Smooth muscle cell (in vitro differentiated cells): Measurements from ENCODE around the gene TREML4. TPM values are rescaled to one million over a fixed set of nuclear protein-coding genes. Genes with fewer than 3 reads are reported as not detected.
"Not testable (repeated sequence)": the region's sequence is repeated elsewhere in the genome, so short reads cannot be mapped to it uniquely, and the experiment has no call there.

ENCODE experiments used
- DNase-seq: peaks from one replicate; lab custom pipeline; 2025; ENCODE audit not compliant: unreplicated experiment; lab: John Stamatoyannopoulos, UW
- H2AFZ ChIP-seq: fragments of 200-600 bp; sonication (generic); 2 replicates; pipeline ENCODE4 v1.6.0; 2016; ENCODE audit warnings: antibody characterized with exemption, low read depth, mild to moderate bottlenecking
- H3F3A ChIP-seq: fragments of 200-600 bp; sonication (generic); 2 replicates; pipeline ENCODE4 v1.6.0; 2017; ENCODE audit warnings: antibody characterized with exemption, low read depth
- H3K27ac ChIP-seq: fragments of 200-600 bp; sonication (generic); 2 replicates; pipeline ENCODE4 v1.5.1; 2016; ENCODE audit warnings: low read depth, mild to moderate bottlenecking
- H3K27me3 ChIP-seq: fragments of 200-600 bp; sonication (generic); 2 replicates; pipeline ENCODE4 v1.6.1; 2016; ENCODE audit warnings: low read depth, mild to moderate bottlenecking
- H3K36me3 ChIP-seq: fragments of 200-600 bp; sonication (generic); 2 replicates; pipeline ENCODE4 v1.5.1; 2016; ENCODE audit warnings: low read depth
- H3K4me1 ChIP-seq: fragments of 200-600 bp; sonication (generic); 2 replicates; pipeline ENCODE4 v1.5.1; 2016; ENCODE audit warnings: low read depth
- H3K4me2 ChIP-seq: fragments of 200-600 bp; sonication (generic); 2 replicates; pipeline ENCODE4 v1.6.0; 2016; ENCODE audit warnings: mild to moderate bottlenecking
- H3K4me3 ChIP-seq: fragments of 200-600 bp; sonication (generic); 2 replicates; pipeline ENCODE4 v1.5.1; 2016; ENCODE audit warnings: mild to moderate bottlenecking
- H3K79me2 ChIP-seq: fragments of 200-600 bp; sonication (generic); 2 replicates; pipeline ENCODE4 v1.6.0; 2016; ENCODE audit warnings: low read depth, mild to moderate bottlenecking
- H3K9ac ChIP-seq: fragments of 200-600 bp; sonication (generic); 2 replicates; pipeline ENCODE4 v1.6.0; 2016; ENCODE audit warnings: low read depth
- H3K9me3 ChIP-seq: fragments of 200-600 bp; sonication (generic); replicated peaks from 2 replicates; pipeline ENCODE4 v1.5.1; 2016; ENCODE audit warnings: low read depth
- H4K20me1 ChIP-seq: fragments of 200-600 bp; sonication (generic); 2 replicates; pipeline ENCODE4 v1.6.0; 2016; ENCODE audit warnings: low read depth
- CTCF ChIP-seq: fragments of 200-600 bp; sonication (generic); IDR thresholded peaks from 2 replicates; pipeline ENCODE4 v1.5.1; 2017; ENCODE audit warnings: borderline replicate concordance, mild to moderate bottlenecking, antibody characterized with exemption; ENCODE audit not compliant: insufficient read depth, poor library complexity, severe bottlenecking
- WGBS: methylation state at CpG from one replicate; pipeline ENCODE4 v1.1.7; 2016; ENCODE audit warnings: low lambda C conversion rate; 5-methylcytosine and 5-hydroxymethylcytosine counted together
- polyA plus RNA-seq: library from polyadenylated mRNA; unstranded; fragments of >200 nt; fragmentation: Nextera tagmentation; extraction: Ambion mirVana; gene quantifications from 2 replicates; pipeline ENCODE4 v1.2.1, GENCODE V29; 2016
- total RNA-seq: library from RNA; depleted of rRNA; stranded (reverse); fragments of >200 nt; gene quantifications from 2 replicates; pipeline ENCODE4 v1.2.3, GENCODE V29; 2014

Gene TREML4
- total and polyA plus RNA-seq, 2 experiments from 2014 or later: not detected

- DNase-seq: no peak
- H3K36me3 ChIP-seq: no peaks in the 10 kb centered on the region
- no peak overlapping the region for H3K9ac ChIP-seq
- no peak overlapping the region for H3K4me3 ChIP-seq
- no peaks in the 10 kb centered on the region for H3K4me1 ChIP-seq
- H3K9me3 ChIP-seq: no peaks in the 10 kb centered on the region
- WGBS: 91% methylated on average over 8 of the region's 8 CpGs
- H3K27me3 ChIP-seq: peaks cover 14% of the 10 kb centered on the region
- H3K79me2 ChIP-seq: no peaks in the 10 kb centered on the region
- no peaks in the 10 kb centered on the region for H3F3A ChIP-seq
- H2AFZ ChIP-seq: no peak overlapping the region
- no peak overlapping the region for H3K27ac ChIP-seq
- no peaks in the 10 kb centered on the region for H4K20me1 ChIP-seq
- TF ChIP-seq CTCF: no peak
- no peak overlapping the region for H3K4me2 ChIP-seq
Measured at GRCh38 chr6:41187924-41188886, 39.9 kb upstream of the TREML4 start.

GRCh38 chr6:41189046-41189445 lies 39.1 kb upstream of the TREML4 start:
- H3K9ac ChIP-seq, H3K9me3 ChIP-seq, H3K36me3 ChIP-seq, H3K4me1 ChIP-seq, H3F3A ChIP-seq, H3K27ac ChIP-seq, H3K79me2 ChIP-seq, H3K4me2 ChIP-seq, H3K4me3 ChIP-seq, DNase-seq, H2AFZ ChIP-seq, H4K20me1 ChIP-seq: not testable (repeated sequence)
- H3K27me3 ChIP-seq: peaks cover 15% of the 10 kb centered on the region

- DNase-seq: no peak
- no peak for TF ChIP-seq CTCF
- Histone ChIP-seq H3K4me1 (no peaks in the 10 kb centered on the region), H4K20me1 (no peaks in the 10 kb centered on the region), H3K27ac (no peak overlapping the region), H3K36me3 (no peaks in the 10 kb centered on the region), H3F3A (no peaks in the 10 kb centered on the region), H3K9me3 (no peaks in the 10 kb centered on the region), H3K79me2 (no peaks in the 10 kb centered on the region), H3K27me3 (peaks cover 24% of the 10 kb centered on the region), H3K9ac (no peak overlapping the region), H3K4me2 (no peak overlapping the region), H2AFZ (no peak overlapping the region), H3K4me3 (no peak overlapping the region)
- 98% methylated on average over 2 of the region's 2 CpGs for WGBS
Measured at GRCh38 chr6:41189967-41190366, 38.2 kb upstream of the TREML4 start.

GRCh38 chr6:41190791-41191190 lies 37.4 kb upstream of the TREML4 start:
- no peaks in the 10 kb centered on the region for H3F3A ChIP-seq
- no peak overlapping the region for H3K4me2 ChIP-seq
- H3K27me3 ChIP-seq: peaks cover 33% of the 10 kb centered on the region
- no peak for TF ChIP-seq CTCF
- H3K27ac ChIP-seq: no peak overlapping the region
- no peak overlapping the region for H3K4me3 ChIP-seq
- no peak for DNase-seq
- H3K4me1 ChIP-seq: no peaks in the 10 kb centered on the region
- no peaks in the 10 kb centered on the region for H3K9me3 ChIP-seq
- H2AFZ ChIP-seq: no peak overlapping the region
- H3K36me3 ChIP-seq: no peaks in the 10 kb centered on the region
- 85% methylated on average over 3 of the region's 3 CpGs for WGBS
- no peaks in the 10 kb centered on the region for H4K20me1 ChIP-seq
- H3K9ac ChIP-seq: no peak overlapping the region
- no peaks in the 10 kb centered on the region for H3K79me2 ChIP-seq
